22Rv1 (cell line): ENCODE measurements around the gene CETP.

Source experiments
- ZFX ChIP-seq: fragments of 450-650 bp; IDR thresholded peaks from 2 replicates; pipeline ENCODE4 v1.6.1; 2017; ENCODE audit warnings: antibody characterized with exemption, borderline replicate concordance
- TF ChIP-seq, protein P1 (sequence below): fragments of 450-650 bp; IDR thresholded peaks from 2 replicates; pipeline ENCODE4 v1.5.1; 2017; ENCODE audit warnings: mild to moderate bottlenecking

DNA sequence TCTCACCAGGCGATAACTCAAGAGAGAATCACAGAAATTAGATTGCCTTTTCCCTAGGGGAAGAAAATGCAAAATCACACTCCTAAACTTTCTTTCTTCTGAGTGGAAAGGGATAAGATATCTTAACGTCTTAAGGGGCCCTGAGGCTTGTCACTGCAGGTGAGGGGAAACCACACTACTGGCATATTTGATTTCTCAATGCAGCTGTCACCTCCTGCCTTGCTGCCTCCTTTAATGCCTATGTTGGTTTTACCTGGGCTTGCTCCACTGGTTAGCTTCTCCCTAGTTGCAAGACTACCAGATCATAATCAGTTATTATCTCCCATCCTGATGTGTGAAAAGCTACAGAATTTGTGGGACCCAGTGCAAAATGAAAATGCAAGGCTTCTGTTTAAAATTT is 34.3 kb upstream of the CETP start:
- TF ChIP-seq, protein P1, sequence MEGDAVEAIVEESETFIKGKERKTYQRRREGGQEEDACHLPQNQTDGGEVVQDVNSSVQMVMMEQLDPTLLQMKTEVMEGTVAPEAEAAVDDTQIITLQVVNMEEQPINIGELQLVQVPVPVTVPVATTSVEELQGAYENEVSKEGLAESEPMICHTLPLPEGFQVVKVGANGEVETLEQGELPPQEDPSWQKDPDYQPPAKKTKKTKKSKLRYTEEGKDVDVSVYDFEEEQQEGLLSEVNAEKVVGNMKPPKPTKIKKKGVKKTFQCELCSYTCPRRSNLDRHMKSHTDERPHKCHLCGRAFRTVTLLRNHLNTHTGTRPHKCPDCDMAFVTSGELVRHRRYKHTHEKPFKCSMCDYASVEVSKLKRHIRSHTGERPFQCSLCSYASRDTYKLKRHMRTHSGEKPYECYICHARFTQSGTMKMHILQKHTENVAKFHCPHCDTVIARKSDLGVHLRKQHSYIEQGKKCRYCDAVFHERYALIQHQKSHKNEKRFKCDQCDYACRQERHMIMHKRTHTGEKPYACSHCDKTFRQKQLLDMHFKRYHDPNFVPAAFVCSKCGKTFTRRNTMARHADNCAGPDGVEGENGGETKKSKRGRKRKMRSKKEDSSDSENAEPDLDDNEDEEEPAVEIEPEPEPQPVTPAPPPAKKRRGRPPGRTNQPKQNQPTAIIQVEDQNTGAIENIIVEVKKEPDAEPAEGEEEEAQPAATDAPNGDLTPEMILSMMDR: no peak
- TF ChIP-seq ZFX: no peak
